ENCODE data around the gene UBXN6.

The UBXN6 gene

GRCh38 chr19:4503132-4503824 is 45.7 kb upstream of the UBXN6 start:
- DNase-seq, result no peak
- Histone ChIP-seq H4K91ac (ENCODE audit: low read length) (no peak overlapping the region), H2BK12ac (ENCODE audit: low read length in 2 of 2) (no peak overlapping the region), H3K18ac (ENCODE audit: low read depth in 1 of 2, low read length in 2 of 2) (no peak overlapping the region), H3K4me3 (ENCODE audit: insufficient read depth in 1 of 2, low read depth in 1 of 2, low read length in 2 of 2) (no peak overlapping the region), H3K4me2 (ENCODE audit: low read length, poor library complexity, severe bottlenecking) (no peak overlapping the region), H3K27ac (ENCODE audit: low read length, poor library complexity, severe bottlenecking) (no peak overlapping the region), H3K36me3 (ENCODE audit: control insufficient read depth in 1 of 2, insufficient read depth in 2 of 2, low read depth in 1 of 2, low read length in 2 of 2) (peaks cover 52 to 97% of the 10 kb centered on the region in 2 experiments), H3K27me3 (ENCODE audit: control insufficient read depth in 1 of 2, insufficient read depth in 1 of 2, low read length in 2 of 2) (no peaks in the 10 kb centered on the region), H2AFZ (ENCODE audit: low read depth, low read length) (no peak overlapping the region), H3K14ac (ENCODE audit: low read length in 2 of 2) (no peak overlapping the region), H3K79me1 (replicated peaks; ENCODE audit: low read length, poor library complexity, severe bottlenecking) (peaks cover 11% of the 10 kb centered on the region), H2AK5ac (ENCODE audit: low read length, severe bottlenecking) (no peak overlapping the region), H3K23ac (ENCODE audit: low read length in 2 of 2) (no peak overlapping the region), H2BK15ac (ENCODE audit: low read depth, poor library complexity, severe bottlenecking) (no peak overlapping the region), H3K4ac (ENCODE audit: low read depth in 1 of 2, low read length in 2 of 2) (no peak overlapping the region), H3K4me1 (ENCODE audit: control insufficient read depth, insufficient read depth, low read depth, low read length) (peaks cover 10% of the 10 kb centered on the region), H4K8ac (ENCODE audit: low read length) (no peak overlapping the region), H3K9ac (ENCODE audit: low read length) (no peak overlapping the region), H2BK5ac (ENCODE audit: low read depth, low read length, poor library complexity, severe bottlenecking) (no peak overlapping the region), H3K9me3 (ENCODE audit: control insufficient read depth, low read length) (no peaks in the 10 kb centered on the region), H2BK120ac (ENCODE audit: low read depth, low read length) (no peak overlapping the region)
- 93% methylated on average over 23 of the region's 25 CpGs for WGBS

GRCh38 chr19:4502282-4503131 is 44.9 kb upstream of the UBXN6 start:
- no peak overlapping the region for H4K91ac ChIP-seq (ENCODE audit: low read length)
- peaks cover 17% of the 10 kb centered on the region for H3K79me1 ChIP-seq (replicated peaks; ENCODE audit: low read length, poor library complexity, severe bottlenecking)
- no peak overlapping the region for H2AFZ ChIP-seq (ENCODE audit: low read depth, low read length)
- H3K23ac ChIP-seq (ENCODE audit: low read length in 2 of 2), result no peak overlapping the region
- H3K4me2 ChIP-seq (ENCODE audit: low read length, poor library complexity, severe bottlenecking), result no peak overlapping the region
- H3K4ac ChIP-seq (ENCODE audit: low read depth in 1 of 2, low read length in 2 of 2), result no peak overlapping the region
- no peaks in the 10 kb centered on the region for H3K9me3 ChIP-seq (ENCODE audit: control insufficient read depth, low read length)
- H3K36me3 ChIP-seq (ENCODE audit: control insufficient read depth in 1 of 2, insufficient read depth in 2 of 2, low read depth in 1 of 2, low read length in 2 of 2), result peaks cover 59 to 99% of the 10 kb centered on the region in 2 experiments
- no peak overlapping the region for H2BK12ac ChIP-seq (ENCODE audit: low read length in 2 of 2)
- H3K4me1 ChIP-seq (ENCODE audit: control insufficient read depth, insufficient read depth, low read depth, low read length), result peaks cover 10% of the 10 kb centered on the region
- H2BK120ac ChIP-seq (ENCODE audit: low read depth, low read length), result no peak overlapping the region
- H3K27me3 ChIP-seq (ENCODE audit: control insufficient read depth in 1 of 2, insufficient read depth in 1 of 2, low read length in 2 of 2), result no peaks in the 10 kb centered on the region
- no peak overlapping the region for H2AK5ac ChIP-seq (ENCODE audit: low read length, severe bottlenecking)
- 92% methylated on average over 37 of the region's 37 CpGs for WGBS
- no peak overlapping the region for H2BK5ac ChIP-seq (ENCODE audit: low read depth, low read length, poor library complexity, severe bottlenecking)
- no peak overlapping the region for H2BK15ac ChIP-seq (ENCODE audit: low read depth, poor library complexity, severe bottlenecking)
- H3K14ac ChIP-seq (ENCODE audit: low read length in 2 of 2), result no peak overlapping the region
- no peak overlapping the region for H4K8ac ChIP-seq (ENCODE audit: low read length)
- H3K4me3 ChIP-seq (ENCODE audit: insufficient read depth in 1 of 2, low read depth in 1 of 2, low read length in 2 of 2), result no peak overlapping the region
- no peak for DNase-seq
- H3K9ac ChIP-seq (ENCODE audit: low read length), result no peak overlapping the region
- H3K18ac ChIP-seq (ENCODE audit: low read depth in 1 of 2, low read length in 2 of 2), result no peak overlapping the region
- no peak overlapping the region for H3K27ac ChIP-seq (ENCODE audit: low read length, poor library complexity, severe bottlenecking)

GRCh38 chr19:4501691-4502090 is 44.1 kb upstream of the UBXN6 start:
- WGBS, result 93% methylated on average over 22 of the region's 25 CpGs

GRCh38 chr19:4500841-4501591 is 43.4 kb upstream of the UBXN6 start:
- no peak overlapping the region for H2BK120ac ChIP-seq (ENCODE audit: low read depth, low read length)
- no peak overlapping the region for H3K4me2 ChIP-seq (ENCODE audit: low read length, poor library complexity, severe bottlenecking)
- H3K23ac ChIP-seq (ENCODE audit: low read length in 2 of 2), result no peak overlapping the region
- H2BK5ac ChIP-seq (ENCODE audit: low read depth, low read length, poor library complexity, severe bottlenecking), result no peak overlapping the region
- H3K14ac ChIP-seq (ENCODE audit: low read length in 2 of 2), result no peak overlapping the region
- H2BK15ac ChIP-seq (ENCODE audit: low read depth, poor library complexity, severe bottlenecking), result no peak overlapping the region
- no peak overlapping the region for H2AK5ac ChIP-seq (ENCODE audit: low read length, severe bottlenecking)
- H4K91ac ChIP-seq (ENCODE audit: low read length), result no peak overlapping the region
- peaks cover 18% of the 10 kb centered on the region for H3K79me1 ChIP-seq (replicated peaks; ENCODE audit: low read length, poor library complexity, severe bottlenecking)
- no peak overlapping the region for H3K4ac ChIP-seq (ENCODE audit: low read depth in 1 of 2, low read length in 2 of 2)
- no peak for DNase-seq
- no peak overlapping the region for H2AFZ ChIP-seq (ENCODE audit: low read depth, low read length)
- peaks cover 61 to 99% of the 10 kb centered on the region in 2 experiments for H3K36me3 ChIP-seq (ENCODE audit: control insufficient read depth in 1 of 2, insufficient read depth in 2 of 2, low read depth in 1 of 2, low read length in 2 of 2)
- no peaks in the 10 kb centered on the region for H3K27me3 ChIP-seq (ENCODE audit: control insufficient read depth in 1 of 2, insufficient read depth in 1 of 2, low read length in 2 of 2)
- H3K4me3 ChIP-seq (ENCODE audit: insufficient read depth in 1 of 2, low read depth in 1 of 2, low read length in 2 of 2), result no peak overlapping the region
- no peak overlapping the region for H3K18ac ChIP-seq (ENCODE audit: low read depth in 1 of 2, low read length in 2 of 2)
- no peak overlapping the region for H2BK12ac ChIP-seq (ENCODE audit: low read length in 2 of 2)
- H3K9me3 ChIP-seq (ENCODE audit: control insufficient read depth, low read length), result no peaks in the 10 kb centered on the region
- H3K9ac ChIP-seq (ENCODE audit: low read length), result no peak overlapping the region
- H3K27ac ChIP-seq (ENCODE audit: low read length, poor library complexity, severe bottlenecking), result no peak overlapping the region
- WGBS, result 97% methylated on average over 29 of the region's 29 CpGs
- H3K4me1 ChIP-seq (ENCODE audit: control insufficient read depth, insufficient read depth, low read depth, low read length), result no peaks in the 10 kb centered on the region
- H4K8ac ChIP-seq (ENCODE audit: low read length), result no peak overlapping the region

More at GRCh38 chr19:4501691-4502090, 44.1 kb upstream of the UBXN6 start:
- peaks cover 60 to 99% of the 10 kb centered on the region in 2 experiments for H3K36me3 ChIP-seq (ENCODE audit: control insufficient read depth in 1 of 2, insufficient read depth in 2 of 2, low read depth in 1 of 2, low read length in 2 of 2)
- H3K4me3 ChIP-seq (ENCODE audit: insufficient read depth in 1 of 2, low read depth in 1 of 2, low read length in 2 of 2), result no peak overlapping the region
- DNase-seq, result no peak
- H3K27me3 ChIP-seq (ENCODE audit: control insufficient read depth in 1 of 2, insufficient read depth in 1 of 2, low read length in 2 of 2), result no peaks in the 10 kb centered on the region
- no peak overlapping the region for H2BK120ac ChIP-seq (ENCODE audit: low read depth, low read length)
- no peak overlapping the region for H3K4me2 ChIP-seq (ENCODE audit: low read length, poor library complexity, severe bottlenecking)
- H3K79me1 ChIP-seq (replicated peaks; ENCODE audit: low read length, poor library complexity, severe bottlenecking), result peaks cover 14% of the 10 kb centered on the region
- H2AK5ac ChIP-seq (ENCODE audit: low read length, severe bottlenecking), result no peak overlapping the region
- peak overlapping the region; percentile 40 for H4K91ac ChIP-seq (ENCODE audit: low read length)
- H3K18ac ChIP-seq (ENCODE audit: low read depth in 1 of 2, low read length in 2 of 2), result no peak overlapping the region
- H2BK12ac ChIP-seq (ENCODE audit: low read length in 2 of 2), result no peak overlapping the region
- no peak overlapping the region for H2BK15ac ChIP-seq (ENCODE audit: low read depth, poor library complexity, severe bottlenecking)
- no peak overlapping the region for H3K14ac ChIP-seq (ENCODE audit: low read length in 2 of 2)
- no peak overlapping the region for H4K8ac ChIP-seq (ENCODE audit: low read length)
- H3K9me3 ChIP-seq (ENCODE audit: control insufficient read depth, low read length), result no peaks in the 10 kb centered on the region
- H3K27ac ChIP-seq (ENCODE audit: low read length, poor library complexity, severe bottlenecking), result no peak overlapping the region
- H3K9ac ChIP-seq (ENCODE audit: low read length), result no peak overlapping the region
- no peak overlapping the region for H2AFZ ChIP-seq (ENCODE audit: low read depth, low read length)
- H3K4ac ChIP-seq (ENCODE audit: low read depth in 1 of 2, low read length in 2 of 2), result no peak overlapping the region
- H3K23ac ChIP-seq (ENCODE audit: low read length in 2 of 2), result no peak overlapping the region
- H3K4me1 ChIP-seq (ENCODE audit: control insufficient read depth, insufficient read depth, low read depth, low read length), result peaks cover 6% of the 10 kb centered on the region
- no peak overlapping the region for H2BK5ac ChIP-seq (ENCODE audit: low read depth, low read length, poor library complexity, severe bottlenecking)

Data from mesenchymal stem cell (in vitro differentiated cells and primary cell).